Muscle layer of colon (tissue), 2 donors: ENCODE results near the gene TNFRSF18.

Experiments used
- H3K27ac ChIP-seq: one replicate; pipeline ENCODE4 v1.7.0; 2013; ENCODE audit warnings: low read depth, mild to moderate bottlenecking, low read length, moderate library complexity
- H3K27me3 ChIP-seq, 2 donors: one replicate each; pipeline ENCODE4 v1.7.0; 2013; ENCODE audit warnings: low read length in 2 of 2, mild to moderate bottlenecking in 2 of 2; ENCODE audit not compliant: insufficient read depth in 2 of 2, control insufficient read depth in 1 of 2
- H3K36me3 ChIP-seq: one replicate; pipeline ENCODE4 v1.7.0; 2013; ENCODE audit warnings: mild to moderate bottlenecking, low read length; ENCODE audit not compliant: insufficient read depth
- H3K4me1 ChIP-seq: one replicate; pipeline ENCODE4 v1.7.0; 2013; ENCODE audit warnings: mild to moderate bottlenecking, low read length; ENCODE audit not compliant: insufficient read depth
- H3K4me3 ChIP-seq, 2 donors: one replicate each; pipeline ENCODE4 v1.7.0; 2013; ENCODE audit warnings: low read length in 2 of 2, low read depth in 1 of 2, mild to moderate bottlenecking in 1 of 2, moderate library complexity in 1 of 2
- H3K9ac ChIP-seq: one replicate; pipeline ENCODE4 v1.7.0; 2013; ENCODE audit warnings: low read length
- H3K9me3 ChIP-seq: one replicate; pipeline ENCODE4 v1.7.0; 2013; ENCODE audit warnings: mild to moderate bottlenecking, low read length
- donor health status: abdominal sarcoma.
- donor health status: Adenocarcinoma of cecum.

The TNFRSF18 gene

GRCh38 chr1:1204425-1204920 is 1.9 kb downstream of the TNFRSF18 start:
- Histone ChIP-seq H3K27me3 (peaks cover 9 to 67% of the 10 kb centered on the region in 2 donors), H3K36me3 (no peaks in the 10 kb centered on the region)

GRCh38 chr1:1203561-1204424 is 2.6 kb downstream of the TNFRSF18 start:
- peaks cover 9 to 67% of the 10 kb centered on the region in 2 donors for H3K27me3 ChIP-seq
- H3K9me3 ChIP-seq = no peaks in the 10 kb centered on the region

More at GRCh38 chr1:1204425-1204920, 1.9 kb downstream of the TNFRSF18 start:
- no peak overlapping the region for H3K9ac ChIP-seq
- H3K9me3 ChIP-seq = no peaks in the 10 kb centered on the region
- no peak overlapping the region for H3K4me3 ChIP-seq
- no peaks in the 10 kb centered on the region for H3K4me1 ChIP-seq
- H3K27ac ChIP-seq = no peak overlapping the region

GRCh38 chr1:1202831-1203560 is 3.4 kb downstream of the TNFRSF18 start:
- peaks cover 9 to 60% of the 10 kb centered on the region in 2 donors for H3K27me3 ChIP-seq
- no peaks in the 10 kb centered on the region for H3K36me3 ChIP-seq
- no peak overlapping the region for H3K27ac ChIP-seq
- no peaks in the 10 kb centered on the region for H3K9me3 ChIP-seq
- no peaks in the 10 kb centered on the region for H3K4me1 ChIP-seq
- no peak overlapping the region for H3K4me3 ChIP-seq
- H3K9ac ChIP-seq = no peak overlapping the region

More at GRCh38 chr1:1203561-1204424, 2.6 kb downstream of the TNFRSF18 start:
- no peaks in the 10 kb centered on the region for H3K4me1 ChIP-seq
- H3K4me3 ChIP-seq = no peak overlapping the region
- no peak overlapping the region for H3K9ac ChIP-seq
- no peak overlapping the region for H3K27ac ChIP-seq
- H3K36me3 ChIP-seq = no peaks in the 10 kb centered on the region

GRCh38 chr1:1200876-1201810 is 5.2 kb downstream of the TNFRSF18 start:
- no peak overlapping the region for H3K27ac ChIP-seq
- no peaks in the 10 kb centered on the region for H3K9me3 ChIP-seq
- no peaks in the 10 kb centered on the region for H3K36me3 ChIP-seq
- H3K4me1 ChIP-seq = no peaks in the 10 kb centered on the region
- no peak overlapping the region for H3K9ac ChIP-seq
- H3K4me3 ChIP-seq = no peak overlapping the region
- H3K27me3 ChIP-seq = peaks cover 0 to 43% of the 10 kb centered on the region in 2 donors

- Histone ChIP-seq H3K27me3 (peaks cover 0 to 33% of the 10 kb centered on the region in 2 donors), H3K4me1 (no peaks in the 10 kb centered on the region), H3K9ac (no peak overlapping the region), H3K36me3 (no peaks in the 10 kb centered on the region), H3K9me3 (no peaks in the 10 kb centered on the region), H3K4me3 (no peak overlapping the region), H3K27ac (no peak overlapping the region)
Measured at GRCh38 chr1:1199961-1200875, 6.2 kb downstream of the TNFRSF18 start.

- H3K9ac ChIP-seq = no peak overlapping the region
- H3K4me1 ChIP-seq = no peaks in the 10 kb centered on the region
- H3K27me3 ChIP-seq = peaks cover 0 to 28% of the 10 kb centered on the region in 2 donors
- no peak overlapping the region for H3K27ac ChIP-seq
- H3K9me3 ChIP-seq = no peaks in the 10 kb centered on the region
- H3K4me3 ChIP-seq = no peak overlapping the region
- H3K36me3 ChIP-seq = no peaks in the 10 kb centered on the region
Measured at GRCh38 chr1:1199141-1199960, 7.0 kb downstream of the TNFRSF18 start.

GRCh38 chr1:1198423-1199140 is 7.8 kb downstream of the TNFRSF18 start:
- H3K9ac ChIP-seq = no peak overlapping the region
- peaks cover 0 to 27% of the 10 kb centered on the region in 2 donors for H3K27me3 ChIP-seq
- H3K36me3 ChIP-seq = no peaks in the 10 kb centered on the region

GRCh38 chr1:1197551-1198422 is 8.6 kb downstream of the TNFRSF18 start:
- no peaks in the 10 kb centered on the region for H3K36me3 ChIP-seq
- H3K27me3 ChIP-seq = peaks cover 0 to 19% of the 10 kb centered on the region in 2 donors
- H3K9me3 ChIP-seq = no peaks in the 10 kb centered on the region
- no peak overlapping the region for H3K27ac ChIP-seq
- no peak overlapping the region for H3K9ac ChIP-seq
- no peaks in the 10 kb centered on the region for H3K4me1 ChIP-seq
- no peak overlapping the region for H3K4me3 ChIP-seq

More at GRCh38 chr1:1198423-1199140, 7.8 kb downstream of the TNFRSF18 start:
- no peak overlapping the region for H3K27ac ChIP-seq
- H3K4me3 ChIP-seq = no peak overlapping the region
- H3K9me3 ChIP-seq = no peaks in the 10 kb centered on the region
- H3K4me1 ChIP-seq = no peaks in the 10 kb centered on the region

GRCh38 chr1:1197188-1197500 is 9.2 kb downstream of the TNFRSF18 start:
- H3K9me3 ChIP-seq = no peaks in the 10 kb centered on the region
- no peak overlapping the region for H3K9ac ChIP-seq
- H3K27me3 ChIP-seq = peaks cover 0 to 17% of the 10 kb centered on the region in 2 donors
- H3K4me3 ChIP-seq = no peak overlapping the region
- H3K27ac ChIP-seq = no peak overlapping the region
- H3K36me3 ChIP-seq = no peaks in the 10 kb centered on the region
- H3K4me1 ChIP-seq = no peaks in the 10 kb centered on the region
